Fibroblast of skin of abdomen (primary cell): ENCODE measurements around the gene MCTP1.
"Not testable (repeated sequence)": the region's sequence is repeated elsewhere in the genome, so short reads cannot be mapped to it uniquely, and the experiment has no call there.

Source experiments
- DNase-seq: peaks from one replicate; pipeline ENCODE4 v3.0.0-alpha.2; 2013

The MCTP1 gene

DNA sequence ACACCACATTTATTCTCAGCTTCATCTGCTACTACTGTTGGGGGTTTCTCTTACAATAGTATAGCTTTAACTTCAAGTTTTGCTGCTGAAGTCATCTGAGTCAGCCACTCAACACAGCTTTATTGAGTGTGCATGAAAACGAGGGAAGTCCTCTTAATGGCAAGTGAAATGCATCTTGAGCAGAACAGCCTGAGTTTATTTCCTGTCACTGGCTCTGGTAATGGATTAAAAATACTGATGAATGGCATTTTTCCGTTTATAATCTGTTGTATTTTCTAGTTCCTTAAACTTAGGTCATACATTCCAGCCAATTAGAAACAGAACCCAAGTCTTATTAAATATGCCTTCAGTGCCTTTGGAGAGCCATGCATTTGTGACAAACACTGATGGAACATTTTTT lies 427.8 kb downstream of the MCTP1 start:
- peak; percentile 5 for DNase-seq

DNA sequence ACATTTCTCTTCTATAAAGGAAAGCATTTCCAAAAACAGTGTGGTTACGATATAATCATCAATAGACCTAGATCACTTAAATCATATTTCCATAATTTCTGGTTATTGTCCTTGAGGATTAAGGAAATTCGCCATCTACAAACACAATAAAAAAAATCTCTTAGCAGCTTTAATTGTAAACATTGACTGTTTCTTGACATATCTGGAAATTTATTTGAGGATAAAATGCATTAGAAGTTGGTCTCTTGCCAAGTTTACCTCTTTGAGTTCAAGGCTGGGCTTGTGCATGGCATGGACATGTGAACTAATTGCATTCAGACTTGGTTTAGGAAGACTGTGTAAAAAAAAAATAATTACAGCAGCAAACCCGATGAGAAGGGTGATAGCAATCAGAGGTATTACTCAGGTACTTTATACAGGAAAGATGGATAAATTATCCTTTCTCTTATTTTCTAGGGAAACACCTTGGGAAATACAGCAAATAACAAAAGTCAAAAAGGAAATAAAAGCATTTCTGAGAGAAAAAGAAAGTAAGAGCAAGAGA lies 428.6 kb downstream of the MCTP1 start:
- no peak for DNase-seq

DNA sequence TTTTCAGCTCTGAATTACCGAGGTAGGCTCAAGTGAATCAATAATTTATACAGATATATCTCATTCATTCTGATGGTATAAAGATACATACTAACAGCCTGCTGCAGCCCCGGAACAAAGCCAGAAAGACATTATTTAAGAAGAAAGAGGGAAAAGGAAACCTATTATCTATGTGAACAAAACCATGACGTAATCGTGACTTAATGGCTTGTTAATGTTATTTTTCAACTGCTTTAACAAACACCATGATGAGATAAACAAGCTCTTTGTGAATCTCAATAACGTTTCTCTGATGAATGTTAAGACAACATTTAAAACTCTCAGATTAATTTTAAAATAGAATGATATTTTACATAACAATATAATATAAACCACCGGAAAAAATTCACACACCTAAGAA lies 429.4 kb downstream of the MCTP1 start:
- DNase-seq = no peak

DNA sequence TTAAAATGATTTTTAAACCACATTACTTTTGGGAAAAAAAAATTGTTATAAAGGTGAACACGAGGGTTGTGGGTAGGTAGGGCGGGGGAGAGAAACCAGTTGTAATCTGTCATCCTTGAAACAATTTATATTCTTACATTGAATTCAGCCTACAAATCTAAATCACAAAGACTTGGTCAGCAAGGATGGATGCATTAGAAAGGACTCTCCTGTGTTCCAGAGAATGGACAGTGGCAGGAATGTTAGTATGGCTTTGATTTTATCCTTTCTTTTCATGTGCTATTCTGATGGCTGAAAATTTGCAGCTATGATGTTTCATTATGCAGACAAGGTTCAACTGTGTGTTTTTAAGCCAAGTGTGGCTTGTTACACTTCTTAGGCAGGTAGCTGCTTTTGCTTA lies 431.8 kb downstream of the MCTP1 start:
- DNase-seq = no peak

DNA sequence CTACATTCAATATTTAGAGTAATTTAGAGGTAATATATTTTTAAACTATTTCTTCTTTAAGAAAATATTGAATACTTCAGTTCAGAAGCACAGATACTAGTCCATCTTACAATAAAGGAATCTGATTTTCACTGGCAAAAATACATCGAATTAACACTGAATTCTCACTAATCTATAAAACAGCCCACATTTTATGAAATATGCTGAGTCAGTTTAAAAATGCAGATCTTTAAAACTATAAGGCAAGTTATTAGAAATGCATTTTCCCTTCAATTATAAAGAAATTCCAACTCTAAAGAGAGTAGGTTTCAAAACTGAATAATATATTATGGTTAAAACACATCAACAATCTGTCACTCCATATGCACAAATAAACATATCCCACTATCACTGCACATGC lies 433.9 kb downstream of the MCTP1 start:
- DNase-seq = no peak

DNA sequence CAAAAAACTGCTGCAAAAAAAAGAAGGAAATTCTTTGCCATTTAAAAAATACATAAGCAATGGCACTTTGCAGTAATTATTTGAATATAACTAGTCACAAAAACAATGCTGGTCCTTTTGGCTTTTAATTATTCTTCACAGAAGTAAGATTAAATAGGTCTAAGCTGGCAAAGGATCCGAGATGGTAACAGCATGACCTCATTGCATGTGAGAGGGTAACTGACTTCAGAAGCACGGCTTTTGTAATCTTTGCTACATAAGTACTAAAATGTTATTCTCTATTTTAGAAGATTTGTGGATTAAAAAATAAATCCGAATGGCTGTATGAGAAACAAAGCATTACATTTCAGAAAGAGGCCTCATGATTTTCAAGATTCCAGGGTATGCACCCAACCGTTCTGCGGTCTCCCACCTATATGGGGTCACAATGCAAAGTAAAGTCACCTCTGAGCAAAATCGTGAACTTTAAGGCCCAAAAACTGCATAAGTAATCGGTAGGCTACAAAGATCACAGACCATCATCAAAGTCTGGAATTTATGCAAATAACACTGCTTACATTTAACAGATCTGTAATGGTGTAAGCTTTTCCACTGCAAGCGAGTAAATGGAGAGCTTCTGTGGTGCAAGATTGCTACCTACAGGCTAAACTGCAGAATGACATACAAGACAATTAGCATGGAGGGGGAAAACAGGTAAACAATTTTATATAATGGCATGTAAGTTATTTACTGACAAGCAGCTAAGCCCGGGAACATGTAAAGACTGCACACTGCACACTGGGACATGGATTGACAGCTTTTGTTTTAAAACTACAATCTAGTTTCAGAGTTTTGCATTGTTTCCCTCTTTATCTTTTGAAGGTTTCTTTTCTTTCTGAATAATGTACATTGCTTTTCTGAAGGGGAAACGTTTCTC lies 434.8 kb downstream of the MCTP1 start:
- DNase-seq = peak; percentile 54

DNA sequence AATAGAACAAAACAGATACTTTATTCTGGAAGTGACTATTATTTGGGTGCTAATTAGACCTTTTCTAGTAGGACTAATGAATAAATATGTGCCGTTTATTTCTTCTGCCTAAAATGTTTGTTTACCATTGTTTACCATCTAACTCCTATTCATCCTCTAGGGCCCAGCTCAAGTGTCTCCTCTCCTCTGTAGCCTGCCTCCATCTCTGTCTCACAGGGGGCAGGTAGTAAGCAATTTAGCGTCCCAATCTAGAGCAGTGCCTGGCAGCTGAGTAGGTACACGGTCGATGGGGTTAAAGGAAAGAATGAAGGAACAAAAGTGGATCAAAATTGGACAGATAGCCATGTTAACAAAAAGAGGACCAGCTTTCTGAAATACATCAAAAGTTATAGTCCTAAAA lies 435.6 kb downstream of the MCTP1 start:
- DNase-seq = no peak

DNA sequence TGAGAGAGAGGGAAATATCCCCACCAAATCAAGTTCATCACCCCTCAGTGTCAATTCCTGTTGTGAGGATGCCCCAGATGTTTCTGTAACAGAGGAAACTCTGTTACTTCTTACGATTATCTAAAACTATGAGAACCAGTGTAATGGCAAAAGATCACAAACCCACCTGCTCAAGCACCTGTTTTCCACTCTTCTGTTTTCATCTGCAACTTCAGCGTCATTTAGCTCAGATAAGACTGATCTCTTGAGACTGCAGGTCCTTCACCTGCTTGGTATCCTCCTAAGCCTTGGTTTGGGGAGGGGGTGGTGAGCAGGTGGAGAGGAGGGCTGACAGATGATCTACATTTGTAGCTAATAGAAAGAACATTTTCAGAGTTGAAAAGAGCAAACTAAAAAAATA lies 437.2 kb downstream of the MCTP1 start:
- DNase-seq = no peak

DNA sequence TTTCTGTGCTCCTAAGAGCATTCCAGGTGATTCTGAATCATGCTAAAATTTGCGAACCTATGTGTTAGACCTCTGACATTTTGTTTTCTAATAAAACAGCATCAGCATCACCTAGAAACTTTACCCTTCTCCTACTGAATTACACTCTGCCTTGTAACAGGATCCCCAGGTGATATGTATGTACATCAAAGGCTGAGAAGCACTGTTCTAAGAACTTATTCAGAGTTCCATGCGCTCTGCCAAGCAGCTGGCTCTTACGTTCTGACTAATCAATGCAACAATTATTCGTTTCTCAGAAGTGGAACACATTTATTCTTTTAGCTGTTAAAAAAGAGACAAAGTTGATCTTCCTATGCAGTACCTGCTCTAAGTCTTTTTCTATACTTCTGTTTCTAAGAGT lies 437.9 kb downstream of the MCTP1 start:
- no peak for DNase-seq

DNA sequence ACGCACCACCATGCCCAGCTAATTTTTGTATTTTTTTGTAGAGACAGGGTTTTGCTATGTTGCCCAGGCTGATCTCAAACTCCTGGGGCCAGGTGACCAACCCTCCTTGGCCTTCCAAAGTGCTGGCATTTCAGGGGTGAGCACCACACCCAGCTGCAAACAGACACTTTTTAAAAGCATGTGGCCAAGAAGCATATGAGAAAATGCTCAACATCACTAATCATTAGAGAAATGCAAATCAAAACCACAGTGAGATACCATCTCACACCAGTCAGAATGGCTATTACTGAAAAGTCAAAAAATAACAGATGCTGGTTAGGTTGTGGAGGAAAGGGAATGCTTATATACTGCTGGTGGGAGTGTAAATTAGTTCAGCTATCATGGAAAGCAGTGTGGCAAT lies 439.2 kb downstream of the MCTP1 start:
- DNase-seq = not testable (repeated sequence)

DNA sequence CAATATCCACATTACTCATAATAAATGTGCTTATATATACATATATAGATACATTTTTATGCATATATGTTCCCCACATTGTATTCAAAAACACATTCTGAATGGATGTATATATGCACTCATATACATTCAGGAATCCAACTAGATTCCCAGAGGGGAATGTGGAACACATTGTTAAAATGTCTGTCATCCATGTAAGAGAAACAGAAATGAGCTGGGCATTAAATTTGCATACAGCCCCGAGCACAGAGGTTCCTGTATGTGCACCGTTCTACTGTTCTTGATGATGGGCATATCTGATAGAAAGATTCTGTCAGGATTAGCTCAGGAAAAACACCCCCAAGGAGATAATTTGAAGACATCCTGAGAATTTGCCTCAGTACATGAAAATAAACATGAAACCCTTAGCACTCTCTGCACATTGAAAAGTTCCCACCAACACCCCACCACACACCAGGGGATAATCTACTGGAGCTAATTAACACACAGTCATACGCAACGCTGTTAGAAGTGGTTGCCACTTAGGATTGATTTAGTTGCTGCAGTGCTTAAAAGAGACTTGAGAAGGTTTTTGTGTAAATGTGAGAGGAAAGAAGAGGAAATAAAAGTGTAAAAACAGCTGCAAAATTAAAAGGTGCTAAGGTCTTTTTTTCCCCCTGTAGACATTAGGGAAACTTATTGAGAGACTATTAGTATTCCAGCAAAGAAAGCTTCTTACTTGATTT lies 443.1 kb downstream of the MCTP1 start:
- DNase-seq = no peak

DNA sequence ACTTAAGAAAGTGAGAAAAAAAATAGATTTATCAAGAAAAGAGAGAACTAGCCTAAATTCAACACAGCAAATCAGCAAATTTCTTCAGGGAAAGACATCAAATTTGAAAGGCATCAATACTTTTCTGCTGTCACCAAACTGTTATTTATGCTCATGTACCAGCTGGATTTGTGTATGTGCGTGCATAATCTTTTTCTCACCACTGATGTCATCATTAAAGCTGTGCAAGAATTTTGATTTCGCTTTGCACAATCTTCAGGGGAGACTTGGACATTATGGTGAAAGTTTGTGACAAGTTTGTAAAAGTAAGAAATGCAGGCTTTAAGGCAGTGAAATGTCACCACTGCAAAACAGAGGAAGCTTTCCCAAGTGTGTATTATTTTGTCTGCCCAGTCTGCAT lies 451.0 kb downstream of the MCTP1 start:
- DNase-seq = no peak

DNA sequence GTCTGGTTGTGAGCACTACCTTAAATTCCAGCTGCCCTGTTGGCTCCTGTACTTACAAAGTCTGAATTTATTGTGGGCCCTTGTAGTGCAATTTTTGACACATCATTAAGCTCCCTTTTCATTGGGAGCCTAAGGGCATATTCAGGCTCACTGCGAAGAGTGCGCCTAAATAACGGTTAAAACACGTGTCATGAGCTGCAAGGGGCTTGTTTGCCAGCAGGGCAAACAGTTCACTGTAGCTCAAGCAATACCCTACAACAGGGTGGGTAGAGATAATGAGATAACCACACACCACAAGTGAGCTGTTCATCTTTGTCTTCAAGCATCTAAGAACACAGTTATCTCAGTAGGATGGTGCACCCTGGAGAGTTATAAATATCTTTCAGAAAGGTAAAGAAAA lies 452.2 kb downstream of the MCTP1 start:
- no peak for DNase-seq

DNA sequence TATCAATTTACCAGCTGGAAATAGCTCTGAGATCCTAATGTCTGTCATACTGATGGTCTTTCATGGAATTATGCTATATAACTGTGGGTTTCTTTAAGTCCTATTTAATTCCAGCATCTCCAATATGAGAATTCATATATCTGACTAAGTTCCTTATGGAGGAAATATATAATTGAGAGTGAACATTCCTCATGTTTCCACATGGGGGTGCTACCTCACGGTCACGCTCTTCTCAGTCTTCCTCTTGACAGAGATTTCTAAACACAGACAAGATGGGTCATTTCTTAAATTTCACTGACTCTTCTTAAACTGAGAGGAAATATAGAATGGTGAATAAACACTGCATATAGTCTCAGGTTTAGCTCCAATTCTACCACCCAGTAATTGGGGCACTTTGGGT lies 454.4 kb downstream of the MCTP1 start:
- DNase-seq = no peak

DNA sequence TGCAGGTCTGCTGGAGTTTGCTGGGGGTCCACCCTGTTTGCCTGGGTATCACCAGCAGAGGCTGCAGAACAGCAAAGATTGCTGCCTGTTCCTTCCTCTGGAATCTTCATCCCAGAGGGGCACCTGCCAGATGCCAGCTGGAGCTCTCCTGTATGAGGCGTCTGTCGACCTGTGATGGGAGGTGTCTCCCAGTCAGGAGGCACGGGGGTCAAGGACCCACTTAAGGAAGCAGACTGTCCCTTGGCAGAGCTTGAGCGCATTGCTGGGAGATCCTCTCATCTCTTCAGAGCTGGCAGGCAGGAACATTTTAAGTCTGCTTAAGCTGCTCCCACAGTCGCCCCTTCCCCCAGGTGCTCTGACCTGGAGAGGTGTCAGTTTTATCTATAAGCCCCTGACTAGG lies 456.7 kb downstream of the MCTP1 start:
- DNase-seq = not testable (repeated sequence)

DNA sequence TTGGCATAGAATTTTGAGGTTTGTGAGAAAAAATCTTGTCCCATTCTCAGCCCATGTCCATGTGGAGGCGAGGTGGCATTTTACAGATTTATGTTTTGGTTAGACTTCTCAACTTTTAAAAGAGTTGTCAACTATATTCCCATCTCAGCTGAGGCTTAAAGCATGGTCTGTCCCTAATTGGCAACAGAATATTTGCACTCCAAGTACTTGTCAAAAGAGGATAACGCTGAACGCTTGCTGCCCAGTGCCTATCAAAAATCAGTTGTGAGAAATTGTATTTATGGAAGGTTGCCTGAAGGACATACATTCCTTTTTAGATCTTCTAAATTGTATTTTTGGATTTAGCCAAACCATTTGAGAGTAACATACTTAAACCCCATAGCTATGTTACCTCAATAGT lies 464.4 kb downstream of the MCTP1 start:
- DNase-seq = no peak

DNA sequence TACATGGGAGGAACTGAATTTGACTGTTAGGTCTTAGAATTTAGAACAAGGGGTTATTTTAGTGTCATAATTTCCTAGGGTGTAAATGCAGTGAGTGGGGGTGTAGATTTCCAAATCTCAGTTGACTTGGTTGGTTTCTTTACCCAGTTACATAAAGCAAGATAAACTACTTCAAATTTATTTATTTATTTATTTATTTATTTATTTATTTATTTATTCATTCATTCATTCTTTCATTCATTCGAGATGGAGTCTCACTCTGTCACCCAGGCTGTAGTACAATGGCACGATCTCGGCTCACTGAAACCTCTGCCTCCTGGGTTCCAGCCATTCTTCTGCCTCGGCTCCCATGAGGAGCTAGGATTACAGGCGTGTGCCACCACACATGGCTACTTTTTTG lies 466.0 kb downstream of the MCTP1 start:
- no peak for DNase-seq

DNA sequence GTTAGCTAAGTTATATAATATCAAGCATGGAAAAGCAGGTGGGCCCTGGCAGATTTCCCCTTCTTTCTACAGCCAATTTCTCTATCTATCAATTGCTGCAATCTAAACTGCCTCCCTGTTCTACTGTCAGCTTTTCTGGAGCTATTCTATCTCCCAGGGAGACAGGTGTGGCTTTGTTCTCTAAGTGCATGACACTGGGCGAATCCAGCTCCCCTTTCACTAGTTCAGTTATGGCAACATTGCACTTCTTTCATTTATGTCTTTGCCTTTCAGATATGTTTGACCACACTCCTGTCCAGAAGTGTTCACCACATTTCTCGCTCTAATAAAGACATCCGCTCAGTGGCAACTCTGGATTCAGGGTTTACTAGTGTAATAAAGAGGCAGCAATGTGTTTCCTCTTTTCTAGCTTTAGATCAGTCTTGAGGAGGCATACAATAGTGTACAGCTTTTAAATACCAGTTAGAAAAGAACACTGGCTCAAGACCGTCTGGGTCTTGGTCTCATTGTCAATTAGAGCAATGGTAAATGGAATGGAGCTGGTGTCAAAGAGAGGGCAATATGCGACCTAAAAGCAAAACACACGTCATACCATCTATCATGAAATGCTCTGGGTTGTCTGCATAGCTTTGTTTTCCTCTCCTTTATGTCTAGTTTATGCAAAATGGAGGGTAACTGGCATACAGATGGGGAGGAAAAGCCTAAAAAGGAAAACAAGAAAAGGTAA lies 469.4 kb downstream of the MCTP1 start:
- DNase-seq = no peak

DNA sequence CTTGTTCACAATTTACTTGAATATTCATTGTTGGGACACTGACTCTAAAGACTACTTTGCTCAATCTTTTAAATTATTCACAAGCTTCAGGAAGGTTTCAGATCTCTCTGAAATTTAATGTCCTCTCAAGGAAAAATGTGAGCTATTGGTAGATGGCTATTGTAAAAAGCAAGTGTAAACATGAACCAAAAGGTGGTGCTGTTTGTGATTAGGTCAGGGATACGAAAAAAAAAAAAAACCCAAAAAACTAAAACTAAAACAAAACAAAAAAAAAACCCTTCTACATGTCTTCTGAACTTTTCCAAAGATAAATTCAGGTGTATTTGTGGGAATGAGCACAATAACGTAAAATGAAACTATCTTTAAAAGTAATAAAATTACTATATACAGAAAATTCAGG lies 472.7 kb downstream of the MCTP1 start:
- DNase-seq = no peak

DNA sequence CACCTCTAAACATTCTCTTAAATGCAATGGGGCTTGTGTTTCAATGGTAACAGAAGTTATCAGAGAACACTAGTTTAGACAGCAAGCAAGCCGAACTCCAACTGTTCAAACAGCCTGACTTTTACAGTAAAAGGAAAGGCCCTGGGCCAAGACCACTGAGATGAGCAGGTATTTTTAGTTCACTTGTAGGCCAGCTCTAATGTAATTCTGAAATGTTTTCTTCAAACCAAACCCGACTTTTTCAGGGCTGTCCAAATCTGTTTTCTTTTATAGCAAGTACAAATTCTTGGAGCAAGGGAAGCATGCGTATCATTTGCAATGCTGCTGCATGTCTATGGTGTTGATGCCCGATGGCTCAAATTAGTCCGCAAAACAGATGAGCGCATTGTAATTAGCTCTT lies 473.6 kb downstream of the MCTP1 start:
- no peak for DNase-seq

DNA sequence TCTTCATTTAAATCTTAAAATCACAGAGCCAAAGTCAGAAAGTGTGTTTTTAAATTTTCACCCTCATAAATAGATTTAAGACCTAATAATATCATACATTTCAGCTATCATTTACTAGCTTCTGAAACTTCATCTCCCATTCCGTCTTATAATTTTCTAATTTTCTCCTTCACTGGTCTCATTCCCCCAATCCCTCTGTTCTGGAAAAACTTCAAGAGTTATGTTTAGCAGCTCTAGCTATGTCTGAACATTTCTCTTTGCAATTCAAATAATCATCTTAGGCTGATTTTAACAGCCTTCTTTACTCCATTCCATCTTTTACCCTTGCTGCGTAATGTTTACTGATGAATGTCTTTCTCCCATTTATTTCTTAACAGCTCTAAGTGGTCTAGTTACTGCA lies 474.0 kb downstream of the MCTP1 start:
- no peak for DNase-seq

DNA sequence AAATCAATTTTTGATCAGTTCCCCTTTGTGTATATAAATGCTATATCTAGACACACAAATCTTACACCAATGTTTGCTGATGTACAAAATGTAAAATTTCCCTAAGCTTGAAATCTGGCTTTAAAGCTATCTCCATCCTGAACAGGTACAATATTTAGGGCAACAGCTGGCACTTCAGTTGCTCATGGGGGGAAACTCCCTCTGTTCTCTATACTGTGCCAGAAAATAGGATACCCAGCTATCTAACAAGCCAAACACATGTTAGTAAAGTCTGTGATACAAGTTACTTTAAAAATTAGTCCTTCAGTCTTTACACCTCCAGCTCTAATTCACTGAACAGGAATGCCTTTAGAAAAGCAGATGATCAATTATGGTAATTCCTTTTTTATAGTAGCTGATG lies 474.6 kb downstream of the MCTP1 start:
- no peak for DNase-seq

DNA sequence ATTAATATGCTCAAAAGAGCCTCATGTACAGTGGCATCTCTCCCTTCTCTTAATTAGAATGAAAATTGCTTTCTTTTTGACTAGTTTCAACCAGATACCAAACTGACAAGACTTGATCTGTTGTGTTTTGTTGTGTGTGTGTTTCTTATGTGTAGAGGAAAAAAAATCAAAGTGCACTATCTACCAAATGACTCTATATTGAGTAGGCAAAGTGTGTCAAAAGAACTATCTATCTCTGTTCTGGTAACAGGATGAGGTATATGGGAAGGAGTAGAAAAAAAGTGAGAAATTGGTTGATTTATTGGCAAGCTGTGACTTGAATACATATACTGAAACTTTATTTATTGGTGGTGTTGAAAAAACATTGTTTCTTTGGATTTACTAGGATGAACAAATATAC lies 476.4 kb downstream of the MCTP1 start:
- DNase-seq = no peak
